Measurements from ENCODE around the gene GGA1.
A peak's percentile ranks its signal among the peaks of the same experiment; 100 is the strongest.

Gene GGA1

GRCh38 chr22:37672206-37672919 is 63.7 kb downstream of the GGA1 start:
- TF ChIP-seq CTCF (IDR thresholded peaks at IDR 0.05; ENCODE audit: low read depth, low read length): no peak
- no peak for DNase-seq
- Histone ChIP-seq H3K36me3 (peaks cover 8% of the 10 kb centered on the region), H3K9me3 (no peaks in the 10 kb centered on the region), H3K4me1 (peaks cover 15% of the 10 kb centered on the region), H3K4me3 (ENCODE audit: low read depth, low read length) (no peak overlapping the region), H3K27me3 (no peaks in the 10 kb centered on the region)

GRCh38 chr22:37672920-37673455 is 64.4 kb downstream of the GGA1 start:
- Histone ChIP-seq H3K4me1 (peaks cover 15% of the 10 kb centered on the region), H3K27me3 (no peaks in the 10 kb centered on the region), H3K4me3 (ENCODE audit: low read depth, low read length) (no peak overlapping the region), H3K36me3 (peaks cover 4% of the 10 kb centered on the region; the same call in 1 of the 2 replicates), H3K9me3 (no peaks in the 10 kb centered on the region)
- no peak for DNase-seq
- no peak for TF ChIP-seq CTCF (IDR thresholded peaks at IDR 0.05; ENCODE audit: low read depth, low read length)

GRCh38 chr22:37674248-37674647 is 65.6 kb downstream of the GGA1 start:
- no peak for DNase-seq
- TF ChIP-seq CTCF (IDR thresholded peaks at IDR 0.05; ENCODE audit: low read depth, low read length): no peak

GRCh38 chr22:37674951-37675929 is 66.6 kb downstream of the GGA1 start, which contains the start of gene LGALS1:
TSS of gene LGALS1 (plus strand) at chr22:37675636. CDS start at chr22:37675703, 67 bp downstream.
- Histone ChIP-seq H3K27me3 (no peaks in the 10 kb centered on the region), H3K4me1 (peaks cover 15% of the 10 kb centered on the region), H3K4me3 (ENCODE audit: low read depth, low read length) (peak within 1 kb of the TSS; percentile 52), H3K9me3 (no peaks in the 10 kb centered on the region), H3K36me3 (no peaks in the 10 kb centered on the region)
- peak; percentile 10; the same call in 1 of the 2 replicates for TF ChIP-seq CTCF (IDR thresholded peaks at IDR 0.05; ENCODE audit: low read depth, low read length)
- DNase-seq: peak; percentile 94

More at GRCh38 chr22:37674248-37674647, 65.6 kb downstream of the GGA1 start:
- H3K27me3 ChIP-seq: no peaks in the 10 kb centered on the region
- H3K4me1 ChIP-seq: peaks cover 15% of the 10 kb centered on the region
- no peak overlapping the region for H3K4me3 ChIP-seq (ENCODE audit: low read depth, low read length)
- no peaks in the 10 kb centered on the region for H3K9me3 ChIP-seq
- no peaks in the 10 kb centered on the region for H3K36me3 ChIP-seq

GRCh38 chr22:37675930-37676735 is 67.5 kb downstream of the GGA1 start:
- peak overlapping the region; percentile 52 for H3K4me3 ChIP-seq (ENCODE audit: low read depth, low read length)
- H3K4me1 ChIP-seq: peaks cover 15% of the 10 kb centered on the region
- no peaks in the 10 kb centered on the region for H3K36me3 ChIP-seq
- peak; percentile 37 for DNase-seq
- H3K27me3 ChIP-seq: no peaks in the 10 kb centered on the region
- H3K9me3 ChIP-seq: no peaks in the 10 kb centered on the region
- TF ChIP-seq CTCF (IDR thresholded peaks at IDR 0.05; ENCODE audit: low read depth, low read length): no peak
